ENCODE results near the gene DCP2.

The DCP2 gene

GRCh38 chr5:112967520-112968083 is 9.0 kb upstream of the DCP2 start:
- DNase-seq: no peak

- no peak for DNase-seq
These were observed 8.0 kb upstream of the DCP2 start for GRCh38 chr5:112968411-112969106.

GRCh38 chr5:112971276-112971675 is 5.3 kb upstream of the DCP2 start:
- DNase-seq: no peak

GRCh38 chr5:112973036-112973435 is 3.6 kb upstream of the DCP2 start:
- DNase-seq: no peak

GRCh38 chr5:112973904-112974303 is 2.7 kb upstream of the DCP2 start:
- no peak for DNase-seq

GRCh38 chr5:112974901-112975300 is 1.7 kb upstream of the DCP2 start:
- DNase-seq: no peak

- peak in 1 of 2 experiments; percentile 43 for DNase-seq
These were observed 722 bp upstream of the DCP2 start for GRCh38 chr5:112975721-112976431.

- DNase-seq: no peak
These were observed 853 bp downstream of the DCP2 start for GRCh38 chr5:112977440-112977861.

GRCh38 chr5:112978836-112979235 is 2.2 kb downstream of the DCP2 start:
- no peak for DNase-seq

- no peak for DNase-seq
These were observed 3.1 kb downstream of the DCP2 start for GRCh38 chr5:112979723-112980122.

GRCh38 chr5:112983363-112983762 is 6.8 kb downstream of the DCP2 start:
- no peak for DNase-seq

- no peak for DNase-seq
These were observed 9.6 kb downstream of the DCP2 start for GRCh38 chr5:112986224-112986623.

- peak; percentile 84 to 89 for DNase-seq
These were observed 19.4 kb downstream of the DCP2 start for GRCh38 chr5:112995764-112996618.

GRCh38 chr5:112996830-112997374 is 20.3 kb downstream of the DCP2 start:
- no peak for DNase-seq

GRCh38 chr5:112998296-112998695 is 21.7 kb downstream of the DCP2 start:
- DNase-seq: no peak

GRCh38 chr5:113000466-113000865 is 23.9 kb downstream of the DCP2 start:
- DNase-seq: no peak

GRCh38 chr5:113002423-113002822 is 25.8 kb downstream of the DCP2 start:
- no peak for DNase-seq

- DNase-seq: no peak
These were observed 27.2 kb downstream of the DCP2 start for GRCh38 chr5:113003763-113004162.

- no peak for DNase-seq
These were observed 28.9 kb downstream of the DCP2 start for GRCh38 chr5:113005454-113005853.

GRCh38 chr5:113017881-113018635 is 41.5 kb downstream of the DCP2 start:
- DNase-seq: no peak

- DNase-seq: peak in 1 of 2 experiments; percentile 36
These were observed 44.1 kb downstream of the DCP2 start for GRCh38 chr5:113020461-113021273.
